NCI-H1417 (cell line): ENCODE results near the gene SAMD4A.
A peak's percentile ranks its signal among the peaks of the same experiment; 100 is the strongest.

Experiments
- DNase-seq, 3 experiments: peaks; one replicate each; lab custom pipeline; 2025; lab: John Stamatoyannopoulos, UW

Gene SAMD4A, protein sequence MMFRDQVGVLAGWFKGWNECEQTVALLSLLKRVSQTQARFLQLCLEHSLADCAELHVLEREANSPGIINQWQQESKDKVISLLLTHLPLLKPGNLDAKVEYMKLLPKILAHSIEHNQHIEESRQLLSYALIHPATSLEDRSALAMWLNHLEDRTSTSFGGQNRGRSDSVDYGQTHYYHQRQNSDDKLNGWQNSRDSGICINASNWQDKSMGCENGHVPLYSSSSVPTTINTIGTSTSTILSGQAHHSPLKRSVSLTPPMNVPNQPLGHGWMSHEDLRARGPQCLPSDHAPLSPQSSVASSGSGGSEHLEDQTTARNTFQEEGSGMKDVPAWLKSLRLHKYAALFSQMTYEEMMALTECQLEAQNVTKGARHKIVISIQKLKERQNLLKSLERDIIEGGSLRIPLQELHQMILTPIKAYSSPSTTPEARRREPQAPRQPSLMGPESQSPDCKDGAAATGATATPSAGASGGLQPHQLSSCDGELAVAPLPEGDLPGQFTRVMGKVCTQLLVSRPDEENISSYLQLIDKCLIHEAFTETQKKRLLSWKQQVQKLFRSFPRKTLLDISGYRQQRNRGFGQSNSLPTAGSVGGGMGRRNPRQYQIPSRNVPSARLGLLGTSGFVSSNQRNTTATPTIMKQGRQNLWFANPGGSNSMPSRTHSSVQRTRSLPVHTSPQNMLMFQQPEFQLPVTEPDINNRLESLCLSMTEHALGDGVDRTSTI

DNA sequence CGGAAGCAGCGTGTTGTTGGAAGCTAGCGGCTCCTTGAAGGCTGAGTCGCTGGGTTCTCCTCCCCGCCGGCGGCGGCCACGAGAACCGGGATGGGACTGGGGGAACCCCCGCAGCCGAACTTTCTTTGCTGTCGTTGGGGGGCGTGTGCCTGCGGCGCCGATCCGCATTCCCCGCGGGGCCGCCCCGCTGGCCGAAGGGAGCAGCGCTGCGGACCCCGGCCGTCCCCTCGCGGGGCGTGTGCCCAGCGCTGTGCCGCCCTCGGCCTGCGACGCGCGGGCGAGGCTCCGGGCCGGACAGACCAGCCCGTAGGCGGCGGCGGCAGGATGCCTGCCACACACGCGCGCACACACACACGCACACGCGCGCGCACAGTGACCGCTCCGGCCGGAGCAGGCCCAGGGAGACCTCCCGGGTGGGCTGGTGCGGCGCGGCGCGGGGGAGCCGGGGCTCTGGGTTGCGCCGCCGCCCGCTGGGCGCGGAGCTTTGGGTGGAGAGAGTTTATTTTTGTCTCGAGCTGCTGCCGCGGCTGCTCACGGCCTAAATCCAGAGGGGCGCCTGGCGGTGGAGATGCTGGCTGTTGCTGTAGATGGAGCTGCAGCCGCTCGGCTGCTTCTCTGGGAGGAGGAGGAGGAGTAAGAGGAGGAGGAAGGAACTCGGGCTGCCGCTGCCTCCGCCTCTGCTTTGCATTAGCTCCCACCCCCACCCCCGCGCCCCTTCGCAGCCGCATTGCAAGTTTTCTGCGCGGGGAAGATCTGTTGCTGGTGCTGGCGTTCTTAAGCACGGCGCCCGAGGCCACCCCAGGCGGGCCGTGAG, at the start of gene SAMD4A:
SAMD4A (plus strand) TSS at position 719 of the 814 bp plus-strand sequence. CDS start 789 bp downstream, outside the sequence.
- peak; percentile 40 to 84 (median 71) for DNase-seq

DNA sequence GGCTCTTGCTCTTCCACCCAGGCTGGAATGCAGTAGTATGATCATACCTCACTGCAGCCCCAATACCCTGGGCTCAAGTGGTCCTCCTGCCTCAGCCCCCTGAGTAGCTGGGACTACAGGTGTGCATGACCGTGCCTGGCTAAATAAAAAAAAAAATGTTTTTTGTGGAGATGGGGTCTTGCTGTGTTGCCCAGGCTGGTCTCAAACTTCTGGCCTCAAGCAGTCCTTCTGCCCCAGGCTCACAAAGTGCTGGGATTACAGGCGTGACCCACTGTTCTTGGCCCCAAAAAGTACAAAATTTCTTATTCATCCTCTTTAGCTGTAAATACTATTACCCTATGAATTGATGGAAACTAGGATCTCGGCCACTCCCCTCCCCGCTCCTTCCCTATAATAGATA, 42.5 kb upstream of the SAMD4A start:
- no peak for DNase-seq

DNA sequence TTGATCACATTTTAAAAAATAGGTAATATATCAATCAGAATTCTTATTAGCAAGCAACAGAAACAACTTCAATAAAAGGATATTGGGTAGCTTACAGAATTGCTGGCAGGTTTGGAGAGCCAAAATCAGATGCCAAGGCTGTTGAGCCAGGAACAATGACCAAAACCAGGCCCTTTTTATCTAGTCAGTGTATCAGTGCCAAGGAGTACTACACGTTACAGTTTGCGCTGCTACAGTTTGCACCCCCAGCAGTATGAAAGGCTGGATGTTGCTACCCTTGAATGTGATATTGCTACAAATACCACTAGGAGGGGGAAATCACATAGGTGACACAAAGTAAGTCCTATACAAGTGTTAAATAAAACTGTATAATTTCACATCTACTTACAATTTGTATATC, 38.0 kb upstream of the SAMD4A start:
- DNase-seq, result no peak

DNA sequence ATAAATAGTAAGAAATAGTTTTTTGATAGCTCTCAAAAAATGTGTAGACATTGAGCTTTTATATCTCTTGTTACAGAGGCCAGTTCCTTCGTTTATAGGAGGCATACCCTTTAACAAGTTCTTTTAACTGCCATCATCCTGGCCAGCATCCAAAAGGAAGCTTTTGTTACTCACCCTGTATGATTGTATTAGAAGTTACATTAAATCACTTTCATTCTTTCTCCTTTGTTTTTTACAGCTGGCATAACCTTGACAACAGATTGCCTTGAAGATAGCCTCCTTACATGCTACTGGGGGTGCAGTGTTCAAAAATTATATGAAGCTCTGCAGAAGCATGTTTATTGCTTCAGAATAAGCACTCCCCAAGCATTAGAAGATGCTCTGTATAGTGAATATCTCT, 37.1 kb upstream of the SAMD4A start:
- peak in 2 of 3 experiments; percentile 3 to 16 for DNase-seq

DNA sequence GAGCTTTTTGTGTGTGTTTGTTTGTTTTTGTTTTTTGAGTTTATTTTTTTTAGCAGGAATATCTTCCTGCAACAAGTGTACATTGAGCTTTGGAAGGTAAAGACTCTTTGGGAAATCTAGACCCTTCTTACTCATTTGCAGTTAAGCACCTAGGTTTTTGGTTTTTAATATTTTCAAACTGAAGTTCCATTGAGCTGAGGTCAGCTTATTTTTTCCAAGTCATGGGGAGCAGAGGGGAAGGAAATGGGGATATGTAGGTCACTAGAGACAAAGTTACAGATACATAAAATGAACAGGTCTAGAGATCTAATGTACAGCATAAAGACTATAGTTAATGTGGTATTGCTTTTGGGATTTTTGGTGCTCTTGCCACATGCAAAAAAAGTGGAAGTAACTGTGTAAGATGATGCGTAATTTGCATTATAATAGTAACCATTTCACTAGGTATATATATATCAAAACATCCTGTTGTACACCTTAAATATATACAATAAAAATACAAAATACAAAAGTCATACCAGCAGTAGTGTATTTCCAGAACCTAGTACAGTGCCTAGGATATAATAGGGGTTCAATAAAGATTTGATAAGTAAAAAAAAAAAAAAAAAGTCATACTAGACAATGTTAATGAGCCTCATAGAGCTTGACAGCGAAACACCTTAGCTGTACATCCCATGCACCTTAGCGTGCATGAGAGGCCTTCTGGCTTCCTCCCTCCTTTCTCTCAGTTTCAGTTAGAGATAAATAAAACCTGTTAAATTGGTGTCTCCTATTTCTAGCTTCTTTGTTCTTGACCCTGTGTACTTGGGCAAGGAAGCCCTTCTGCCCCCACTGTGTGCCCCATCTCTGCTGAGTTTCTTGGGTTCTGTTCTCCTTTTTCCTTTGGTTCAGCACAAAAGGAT, 34.6 kb upstream of the SAMD4A start:
- DNase-seq, result no peak

DNA sequence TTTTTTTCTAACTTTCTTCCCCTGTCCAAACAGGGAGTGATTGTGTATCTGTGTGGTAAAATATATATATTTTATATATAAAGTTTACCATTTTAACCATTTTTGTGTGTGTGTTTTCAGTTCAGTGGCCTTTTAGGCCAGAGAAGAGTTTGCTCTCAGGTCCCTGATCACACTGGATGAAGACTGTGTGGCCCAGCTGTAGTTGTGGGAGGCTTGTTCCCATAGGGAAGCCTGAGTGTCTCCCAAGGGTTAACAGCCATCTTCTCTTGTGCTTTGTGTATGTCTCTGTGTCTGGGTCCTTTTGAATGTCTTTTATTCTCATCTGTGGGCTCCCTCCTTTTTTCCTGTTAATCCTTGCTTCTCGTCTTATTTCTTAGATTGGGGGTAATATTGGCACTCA, 33.8 kb upstream of the SAMD4A start:
- no peak for DNase-seq

DNA sequence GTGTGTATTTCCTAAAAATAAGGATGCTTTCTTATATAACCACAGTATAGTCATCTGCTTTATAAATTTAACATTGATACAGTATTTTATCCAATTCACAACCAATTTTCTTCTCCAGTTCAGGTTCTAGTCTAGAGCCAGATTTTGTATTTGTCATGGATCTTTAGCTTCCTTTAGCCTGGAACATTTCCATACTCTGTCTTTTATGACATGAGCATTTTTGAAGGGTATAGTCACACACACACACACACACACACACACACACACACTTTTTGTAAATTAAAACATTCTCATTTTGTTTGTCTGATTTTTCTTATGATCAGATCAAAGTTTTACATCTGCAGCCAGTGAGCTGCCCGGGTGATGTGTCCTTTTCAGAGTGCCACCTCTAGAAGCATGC, 31.8 kb upstream of the SAMD4A start:
- no peak for DNase-seq

DNA sequence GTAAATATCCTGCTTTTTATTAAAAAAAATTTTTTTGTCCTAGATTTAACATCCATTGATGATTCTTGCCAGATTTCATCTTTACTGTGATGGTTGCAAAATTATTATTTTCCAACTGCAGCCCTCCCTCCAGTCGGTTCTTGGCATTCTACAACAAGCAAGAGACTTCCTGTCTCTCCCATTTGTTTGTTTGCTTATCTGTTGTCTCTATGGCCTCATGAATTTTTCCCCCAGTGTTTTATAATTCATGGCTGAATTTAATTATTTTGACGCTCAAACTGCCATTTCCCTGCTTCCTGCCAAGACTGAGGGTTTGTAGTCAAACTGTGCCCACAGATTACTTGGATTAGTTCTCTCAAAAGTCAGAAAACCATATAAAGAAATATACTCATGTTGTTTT, 31.3 kb upstream of the SAMD4A start:
- DNase-seq, result no peak

DNA sequence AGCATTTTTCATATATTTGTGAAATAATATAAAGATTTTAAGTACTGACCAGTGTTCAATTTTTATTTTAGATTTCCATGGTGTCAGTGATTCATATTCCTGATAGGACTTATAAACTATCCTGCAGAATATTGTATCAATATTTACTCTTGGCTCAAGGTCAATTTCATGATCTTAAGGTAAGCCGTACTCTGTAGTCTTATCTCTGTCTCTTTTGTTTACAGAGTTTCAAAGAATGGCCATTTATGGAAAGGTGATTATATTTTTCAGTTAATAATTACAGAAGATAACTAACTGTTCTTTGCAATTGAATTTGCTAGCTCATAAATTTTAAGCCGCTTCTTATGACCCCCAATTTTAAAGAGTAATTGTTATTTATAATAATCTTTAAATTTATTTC, 29.3 kb upstream of the SAMD4A start:
- DNase-seq, result no peak

DNA sequence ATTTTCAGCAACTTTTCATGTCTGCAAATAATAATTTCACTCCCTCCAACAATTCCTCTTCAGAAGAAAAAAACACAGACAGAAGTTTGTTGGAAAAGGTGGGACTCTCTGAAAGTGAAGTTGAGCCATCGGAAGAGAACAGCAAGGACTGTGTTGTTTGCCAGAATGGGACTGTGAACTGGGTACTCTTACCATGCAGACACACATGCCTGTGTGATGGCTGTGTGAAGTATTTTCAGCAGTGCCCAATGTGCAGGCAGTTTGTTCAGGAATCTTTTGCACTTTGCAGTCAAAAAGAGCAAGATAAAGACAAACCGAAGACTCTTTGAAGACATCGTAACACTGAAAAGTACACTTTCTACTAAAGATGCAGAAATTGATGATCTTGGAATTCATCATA, 28.9 kb upstream of the SAMD4A start:
- DNase-seq, result no peak

DNA sequence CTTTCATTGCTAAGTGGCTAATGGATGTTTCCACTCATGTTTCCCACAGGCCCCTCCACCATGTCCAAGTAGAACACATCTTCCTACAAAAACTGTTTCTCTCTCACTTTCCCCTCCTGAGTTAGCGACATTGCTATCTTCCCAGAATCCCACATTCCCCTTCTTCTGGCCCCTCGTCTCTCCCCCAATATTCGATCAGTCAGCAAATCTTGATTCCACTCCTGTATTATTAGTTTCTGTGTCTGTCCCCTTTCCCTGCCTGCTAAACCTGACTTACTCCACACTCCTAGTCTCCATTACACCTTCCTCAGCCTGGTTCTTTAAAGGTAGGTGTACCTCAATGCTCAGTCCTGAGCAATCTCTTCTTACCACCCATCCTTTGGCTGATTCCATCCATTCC, 19.3 kb upstream of the SAMD4A start:
- no peak for DNase-seq

DNA sequence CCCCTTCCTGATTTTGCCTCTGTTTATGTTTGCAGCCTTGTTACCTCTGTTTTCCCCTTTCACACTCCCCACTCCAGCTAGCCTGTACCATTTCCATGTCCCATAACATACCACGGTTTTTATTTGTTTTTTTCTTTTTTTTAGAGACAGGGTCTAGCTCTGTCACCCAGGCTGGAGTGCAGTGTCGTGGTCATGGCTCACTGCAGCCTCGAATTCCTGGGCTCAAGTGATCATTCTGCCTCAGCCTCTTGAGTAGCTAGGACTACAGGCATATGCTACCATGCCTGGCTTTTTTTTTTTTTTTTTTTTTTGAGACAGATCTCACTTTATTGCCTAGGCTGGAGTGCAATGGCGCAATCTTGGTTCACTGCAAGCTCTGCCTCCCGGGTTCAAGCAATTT, 18.4 kb upstream of the SAMD4A start:
- DNase-seq, result no peak

DNA sequence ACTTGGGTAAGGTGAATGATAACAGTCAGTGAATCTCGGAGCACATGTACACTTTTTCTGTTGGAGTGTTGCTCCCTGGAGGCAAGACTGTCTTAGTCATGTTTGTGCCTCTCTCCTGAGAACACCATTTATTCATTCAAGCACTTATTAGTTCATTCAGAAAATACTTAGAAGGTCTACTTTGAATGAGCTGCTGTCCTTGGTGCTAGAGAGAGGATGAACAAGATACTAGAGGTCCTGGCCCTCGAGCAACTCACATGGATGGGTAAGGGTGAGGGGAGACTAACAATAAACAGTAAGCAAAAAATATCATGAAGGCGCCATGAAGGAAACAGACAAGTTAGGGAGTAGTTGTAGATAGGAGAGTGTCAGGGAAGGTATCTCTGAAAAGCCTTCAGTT, 17.1 kb upstream of the SAMD4A start:
- DNase-seq, result no peak

DNA sequence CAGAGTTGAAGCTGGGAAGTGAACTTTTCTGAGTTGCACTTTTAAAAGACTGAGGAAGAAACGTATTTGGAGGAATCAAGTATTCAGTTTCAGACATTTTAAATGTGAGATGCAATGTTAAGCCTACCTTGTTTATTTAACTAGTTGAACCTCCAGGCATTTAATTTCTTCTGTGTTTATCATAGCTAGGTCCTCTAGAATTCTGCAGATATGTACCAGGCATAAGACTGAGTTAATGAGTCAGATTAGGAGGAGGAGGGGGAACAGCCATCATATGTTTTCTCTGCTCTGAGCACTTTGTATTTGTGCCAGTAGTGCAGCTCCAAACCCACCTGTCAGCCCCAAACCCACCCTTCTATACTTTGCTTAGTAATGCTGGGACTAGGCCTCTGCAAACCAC, 16.4 kb upstream of the SAMD4A start:
- no peak for DNase-seq

DNA sequence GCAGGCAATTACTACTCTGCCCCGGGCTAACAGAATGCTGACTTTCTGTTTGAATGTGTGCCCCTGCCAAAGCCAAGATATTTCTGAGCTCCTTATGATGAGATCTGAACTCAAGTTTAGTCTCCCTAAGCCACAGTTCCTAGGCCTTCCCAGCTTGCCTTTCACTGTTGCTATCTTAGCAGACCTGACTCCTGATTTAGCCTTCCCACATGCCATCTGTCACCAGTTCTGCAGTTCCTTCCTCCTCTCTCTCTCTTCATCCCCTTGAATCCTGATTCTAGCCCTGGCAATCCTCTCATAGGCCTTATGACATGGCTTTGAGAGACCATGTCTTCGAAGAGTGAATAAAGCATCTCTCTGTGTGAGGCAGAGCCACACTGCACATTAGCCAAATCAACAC, 12.5 kb upstream of the SAMD4A start:
- no peak for DNase-seq

DNA sequence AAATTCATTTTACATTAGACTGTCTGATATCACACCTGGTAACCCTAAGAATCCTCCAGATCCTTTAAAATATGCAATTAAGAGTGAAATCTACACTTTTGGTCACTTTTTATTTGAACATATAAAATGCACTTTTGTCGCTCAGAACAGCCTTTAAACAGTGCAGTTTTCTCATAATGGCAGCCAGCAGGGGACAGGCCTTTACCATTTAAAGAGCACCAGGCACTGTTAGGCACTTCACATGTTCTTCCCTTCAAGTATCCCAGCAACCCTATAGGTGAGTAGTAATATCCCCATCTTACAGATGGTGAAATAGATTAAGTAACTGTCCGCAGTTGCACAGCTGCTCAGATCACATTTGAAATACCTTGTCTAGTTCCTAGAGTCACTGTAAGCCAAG, 11.3 kb upstream of the SAMD4A start:
- no peak for DNase-seq

DNA sequence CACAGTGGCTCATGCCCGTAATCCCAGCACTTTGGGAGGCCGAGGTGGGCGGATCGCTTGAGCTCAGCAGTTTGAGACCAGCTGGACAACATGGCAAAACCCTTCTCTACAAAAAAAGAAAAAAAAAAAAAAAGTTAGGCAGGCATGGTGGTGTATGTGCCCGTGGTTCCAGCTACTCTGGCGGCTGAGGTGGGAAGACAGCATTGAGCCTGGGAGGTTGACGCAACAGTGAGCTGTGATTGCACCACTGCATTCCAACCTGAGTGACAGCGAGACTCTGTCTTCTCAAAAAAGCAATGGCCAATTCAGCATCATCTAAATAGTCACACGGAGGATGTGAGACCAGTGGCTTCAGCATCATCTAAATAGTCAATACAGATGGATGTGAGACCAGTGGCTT, 10.4 kb upstream of the SAMD4A start:
- DNase-seq, result no peak

DNA sequence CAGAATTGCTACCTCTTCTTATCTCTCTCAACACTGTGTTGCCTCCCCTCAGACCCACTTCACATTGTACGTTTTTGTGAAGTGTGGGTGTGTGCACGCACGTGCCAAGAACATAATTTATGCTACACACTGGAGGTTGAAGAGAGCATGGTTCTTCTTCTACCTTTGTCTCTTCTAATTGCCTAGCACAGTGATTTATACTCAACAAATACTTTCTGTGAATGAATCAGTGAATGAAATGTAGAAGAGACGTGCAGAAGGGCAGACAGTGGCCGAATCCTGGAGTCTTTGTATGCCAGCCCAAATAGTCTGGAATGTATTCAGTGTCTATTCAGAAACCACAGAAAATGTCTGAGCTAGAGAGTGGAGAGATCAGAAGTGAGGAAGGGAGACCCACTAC, 4.6 kb upstream of the SAMD4A start:
- DNase-seq, result peak in 2 of 3 experiments; percentile 38 to 82

DNA sequence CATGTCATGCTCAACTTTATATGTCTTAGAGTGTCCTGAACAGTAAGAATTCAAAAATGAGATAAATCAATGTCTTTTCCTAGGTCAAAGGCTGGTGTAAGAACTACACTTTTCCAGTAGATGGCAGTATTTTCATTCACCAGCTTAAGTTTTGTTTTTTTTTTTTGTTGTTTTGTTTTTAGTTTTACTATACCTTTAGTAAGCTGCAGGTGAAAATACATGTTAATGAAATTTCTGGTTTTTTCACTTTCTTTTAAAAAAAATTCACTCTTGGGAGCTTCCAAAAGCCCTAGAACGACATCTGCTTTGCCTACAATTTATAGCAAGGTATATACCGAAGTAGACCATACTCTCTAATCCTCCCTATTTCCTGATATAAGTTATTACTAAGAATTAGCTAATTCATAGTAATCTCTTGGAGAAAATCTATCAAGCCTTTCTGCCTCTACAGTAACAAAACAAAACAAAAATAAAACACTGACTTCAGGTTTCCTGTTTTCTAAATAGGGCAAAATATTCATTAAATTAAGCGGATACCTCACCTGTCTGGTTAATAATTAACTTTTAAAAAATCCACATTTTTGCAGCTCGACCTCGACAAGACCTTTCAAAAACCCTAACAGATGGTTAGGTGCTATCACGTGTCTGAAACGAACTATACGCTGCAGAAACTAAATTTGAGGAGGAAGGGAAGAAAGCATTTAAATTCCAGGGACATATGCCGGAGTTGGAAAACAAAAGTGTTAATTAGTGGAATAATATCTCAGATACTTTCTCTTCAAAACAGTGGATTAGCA, 2.7 kb upstream of the SAMD4A start:
- peak; percentile 14 to 71 (median 56) for DNase-seq

DNA sequence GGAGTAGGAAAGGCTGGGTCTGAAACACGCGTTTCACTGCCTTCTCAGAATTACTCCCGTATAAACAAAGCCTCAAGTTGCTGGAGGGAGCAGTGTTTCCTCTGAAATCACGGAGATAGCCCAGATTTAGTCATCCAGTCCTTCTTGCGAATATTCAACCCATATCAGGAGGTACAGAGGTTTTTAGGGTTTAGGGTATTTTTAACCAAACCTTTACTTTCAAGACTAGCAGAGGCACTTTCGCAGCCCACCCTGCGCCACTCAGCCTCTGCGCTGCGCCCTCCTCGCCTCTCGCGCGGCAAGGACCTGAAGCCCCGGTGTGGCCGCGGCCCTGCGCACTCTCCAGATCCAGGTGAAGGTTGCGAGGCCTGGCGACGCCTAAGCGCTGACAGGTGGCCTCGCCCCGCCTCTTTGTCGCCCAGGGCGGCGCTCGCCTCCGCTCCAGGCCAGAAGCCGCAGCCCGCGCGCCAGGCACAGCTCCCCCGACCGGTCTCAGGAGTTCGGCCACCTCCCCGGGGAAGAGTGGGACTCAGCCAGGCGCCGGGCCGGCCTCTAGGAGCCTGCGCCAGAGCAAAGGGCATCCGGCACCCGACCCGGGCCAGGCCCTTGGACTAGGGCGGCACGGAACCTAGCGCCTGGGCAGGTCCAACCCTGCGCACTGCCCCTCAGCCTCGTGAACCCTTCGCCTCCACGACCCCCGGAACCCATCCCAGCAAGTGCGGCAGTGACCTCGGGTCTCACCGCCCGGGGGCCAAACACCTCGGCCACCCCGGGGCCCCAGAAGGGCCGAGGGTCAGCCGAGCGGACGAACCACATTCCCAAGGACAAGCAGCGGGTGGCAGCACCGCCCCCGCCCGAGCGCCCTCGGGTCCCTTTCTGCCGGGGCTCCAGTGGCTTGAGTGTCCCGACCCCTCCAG, 1.8 kb upstream of the SAMD4A start:
- DNase-seq, result peak; percentile 80 to 90 (median 88)
